Fibroblast of skin of right biceps (primary cell): ENCODE measurements around the gene TMEM8B.

Source experiments
- DNase-seq: peaks from one replicate; pipeline ENCODE4 v3.0.0-alpha.2; 2013

The TMEM8B gene

GRCh38 chr9:35829084-35829763, at the start of gene TMEM8B:
TSS of gene TMEM8B (plus strand) at chr9:35829228. CDS start at chr9:35829448, 220 bp downstream.
- DNase-seq: peak; percentile 92

- no peak for DNase-seq
Measured at GRCh38 chr9:35781066-35781465, 48.0 kb upstream of the TMEM8B start.

- no peak for DNase-seq
Measured at GRCh38 chr9:35783418-35783817, 45.6 kb upstream of the TMEM8B start.

- DNase-seq: no peak
Measured at GRCh38 chr9:35789541-35789940, 39.5 kb upstream of the TMEM8B start.

GRCh38 chr9:35790025-35790384, 39.0 kb upstream of the TMEM8B start:
- DNase-seq: no peak

GRCh38 chr9:35790385-35791296, 38.4 kb upstream of the TMEM8B start:
- DNase-seq: peak; percentile 89

GRCh38 chr9:35791297-35791921, 37.6 kb upstream of the TMEM8B start, which contains the start of gene NPR2:
TSS of gene NPR2 (plus strand) at chr9:35791591. CDS start at chr9:35792409, 818 bp downstream.
- peak; percentile 55 for DNase-seq

- DNase-seq: no peak
Measured at GRCh38 chr9:35792024-35792813, 36.8 kb upstream of the TMEM8B start.

- no peak for DNase-seq
Measured at GRCh38 chr9:35792826-35793225, 36.2 kb upstream of the TMEM8B start.

GRCh38 chr9:35793461-35793860, 35.6 kb upstream of the TMEM8B start:
- no peak for DNase-seq

- DNase-seq: no peak
Measured at GRCh38 chr9:35795695-35796094, 33.3 kb upstream of the TMEM8B start.

GRCh38 chr9:35797311-35798109, 31.5 kb upstream of the TMEM8B start:
- no peak for DNase-seq

GRCh38 chr9:35798658-35799374, 30.2 kb upstream of the TMEM8B start:
- peak; percentile 65 for DNase-seq

- DNase-seq: no peak
Measured at GRCh38 chr9:35800530-35800929, 28.5 kb upstream of the TMEM8B start.

- DNase-seq: no peak
Measured at GRCh38 chr9:35801328-35802128, 27.5 kb upstream of the TMEM8B start.

- DNase-seq: no peak
Measured at GRCh38 chr9:35806101-35806500, 22.9 kb upstream of the TMEM8B start.

- no peak for DNase-seq
Measured at GRCh38 chr9:35808433-35808832, 20.6 kb upstream of the TMEM8B start.

- DNase-seq: no peak
Measured at GRCh38 chr9:35810122-35810521, 18.9 kb upstream of the TMEM8B start.

- no peak for DNase-seq
Measured at GRCh38 chr9:35811381-35812024, 17.5 kb upstream of the TMEM8B start.
